A375 (cell line): ENCODE measurements around the gene IRAK3. TPM values are rescaled to one million over a fixed set of nuclear protein-coding genes. Genes with fewer than 3 reads are reported as not detected.

Experiments used
- total RNA-seq: library from RNA; depleted of rRNA; stranded (reverse); fragments of >200 nt; shearing (Covaris generic); gene quantifications from 2 replicates; pipeline ENCODE4 v1.2.3, GENCODE V29; 2014; rRNA removed

IRAK3 gene
- not detected in 2 replicates for total RNA-seq

GRCh38 chr12:66188584-66189485 is at the start of gene IRAK3:
Gene IRAK3 (plus strand): TSS chr12:66189214. CDS start chr12:66189300, 86 bp downstream.

GRCh38 chr12:66169221-66170170 is 19.5 kb upstream of the IRAK3 start, which contains the start of gene TMBIM4:
Gene TMBIM4 (minus strand): TSS chr12:66169996. CDS start chr12:66169951, 45 bp downstream.

GRCh38 chr12:66301944-66302826 is 113.2 kb downstream of the IRAK3 start, which contains the start of gene HELB:
Gene HELB (plus strand): TSS chr12:66302493. CDS start chr12:66302604, 111 bp downstream.

Other genes starting within 250 kb of the IRAK3 start
- gene LLPH, start 58.5 kb upstream of the IRAK3 start, total RNA-seq = 19.3 and 34.3 TPM in 2 replicates
- 29.2 and 37.4 TPM in 2 replicates for gene TMBIM4, start 19.2 kb upstream of the IRAK3 start, total RNA-seq
- 2.3 and 6.2 TPM in 2 replicates for gene HELB, start 113.3 kb downstream of the IRAK3 start, total RNA-seq